Glomerular visceral epithelial cell (primary cell): Measurements from ENCODE around the gene SARDH.

Experiments used
- DNase-seq: peaks from one replicate; pipeline ENCODE4 v3.0.0-alpha.2; 2016; ENCODE audit errors: extremely low spot score

The SARDH gene

GRCh38 chr9:133702798-133703590 lies 35.2 kb downstream of the SARDH start:
- DNase-seq, result no peak

- DNase-seq, result no peak
Measured at GRCh38 chr9:133701981-133702797, 36.0 kb downstream of the SARDH start.

GRCh38 chr9:133701321-133701980 lies 36.7 kb downstream of the SARDH start:
- DNase-seq, result no peak

- no peak for DNase-seq
Measured at GRCh38 chr9:133700819-133701320, 37.3 kb downstream of the SARDH start.

GRCh38 chr9:133699546-133699945 lies 38.6 kb downstream of the SARDH start:
- no peak for DNase-seq

GRCh38 chr9:133696071-133696472 lies 42.1 kb downstream of the SARDH start:
- no peak for DNase-seq

- no peak for DNase-seq
Measured at GRCh38 chr9:133694686-133695085, 43.5 kb downstream of the SARDH start.

GRCh38 chr9:133693703-133694529 lies 44.2 kb downstream of the SARDH start:
- no peak for DNase-seq

GRCh38 chr9:133693116-133693515 lies 45.0 kb downstream of the SARDH start:
- DNase-seq, result no peak

- no peak for DNase-seq
Measured at GRCh38 chr9:133692364-133692985, 45.7 kb downstream of the SARDH start.

GRCh38 chr9:133691626-133692363 lies 46.4 kb downstream of the SARDH start:
- DNase-seq, result no peak

GRCh38 chr9:133691191-133691590 lies 47.0 kb downstream of the SARDH start:
- DNase-seq, result no peak

- DNase-seq, result no peak
Measured at GRCh38 chr9:133690081-133690561, 48.0 kb downstream of the SARDH start.

GRCh38 chr9:133689151-133689763 lies 48.9 kb downstream of the SARDH start:
- no peak for DNase-seq

GRCh38 chr9:133687856-133688761 lies 50.0 kb downstream of the SARDH start:
- no peak for DNase-seq

- no peak for DNase-seq
Measured at GRCh38 chr9:133686642-133687575, 51.2 kb downstream of the SARDH start.
